ENCODE results near the gene SLC46A3. TPM values are rescaled to one million over a fixed set of nuclear protein-coding genes. Genes with fewer than 3 reads are reported as not detected.

SLC46A3 gene
- total and polyA plus RNA-seq, 2 experiments from 2014 or later, result 0.16 to 0.28 TPM

DNA sequence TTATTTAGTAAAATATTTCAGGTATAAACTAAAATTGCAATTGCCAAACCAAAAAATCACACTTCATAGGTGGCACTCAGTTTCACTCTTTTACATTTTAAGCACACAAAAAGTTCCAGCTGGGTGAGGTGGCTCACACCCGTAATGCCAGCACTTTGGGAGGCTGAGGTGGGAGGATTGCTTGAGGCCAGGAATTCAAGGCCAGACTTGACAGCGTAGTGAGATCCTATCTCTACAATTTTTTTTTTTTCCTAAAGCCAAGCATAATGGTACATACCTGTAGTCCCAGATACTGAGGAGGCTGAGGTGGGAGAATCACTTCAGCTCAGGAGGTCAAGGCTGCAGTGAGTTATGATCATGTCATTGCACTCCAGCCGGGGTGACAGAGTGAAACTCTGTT is 20.6 kb upstream of the SLC46A3 start:
- no peak for ATAC-seq
- H3K36me3 Mint-ChIP-seq (ENCODE audit: low read depth), result no peaks in the 10 kb centered on the region
- no peaks in the 10 kb centered on the region for H3K36me3 ChIP-seq (ENCODE audit: insufficient read depth)
- no peak overlapping the region for H3K27ac Mint-ChIP-seq
- no peak overlapping the region for H3K4me3 Mint-ChIP-seq
- no peaks in the 10 kb centered on the region for H4K20me1 ChIP-seq (replicated peaks; ENCODE audit: insufficient read depth)
- no peaks in the 10 kb centered on the region for H3F3A ChIP-seq (replicated peaks; ENCODE audit: low read depth)
- no peak for DNase-seq (ENCODE audit: low spot score)
- no peaks in the 10 kb centered on the region for H3K27me3 ChIP-seq (ENCODE audit: insufficient read depth)
- H3K4me2 ChIP-seq, result no peak overlapping the region
- TF ChIP-seq, protein P1, sequence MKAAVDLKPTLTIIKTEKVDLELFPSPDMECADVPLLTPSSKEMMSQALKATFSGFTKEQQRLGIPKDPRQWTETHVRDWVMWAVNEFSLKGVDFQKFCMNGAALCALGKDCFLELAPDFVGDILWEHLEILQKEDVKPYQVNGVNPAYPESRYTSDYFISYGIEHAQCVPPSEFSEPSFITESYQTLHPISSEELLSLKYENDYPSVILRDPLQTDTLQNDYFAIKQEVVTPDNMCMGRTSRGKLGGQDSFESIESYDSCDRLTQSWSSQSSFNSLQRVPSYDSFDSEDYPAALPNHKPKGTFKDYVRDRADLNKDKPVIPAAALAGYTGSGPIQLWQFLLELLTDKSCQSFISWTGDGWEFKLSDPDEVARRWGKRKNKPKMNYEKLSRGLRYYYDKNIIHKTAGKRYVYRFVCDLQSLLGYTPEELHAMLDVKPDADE (IDR thresholded peaks at IDR 0.05), result no peak
- TF ChIP-seq, protein P2, sequence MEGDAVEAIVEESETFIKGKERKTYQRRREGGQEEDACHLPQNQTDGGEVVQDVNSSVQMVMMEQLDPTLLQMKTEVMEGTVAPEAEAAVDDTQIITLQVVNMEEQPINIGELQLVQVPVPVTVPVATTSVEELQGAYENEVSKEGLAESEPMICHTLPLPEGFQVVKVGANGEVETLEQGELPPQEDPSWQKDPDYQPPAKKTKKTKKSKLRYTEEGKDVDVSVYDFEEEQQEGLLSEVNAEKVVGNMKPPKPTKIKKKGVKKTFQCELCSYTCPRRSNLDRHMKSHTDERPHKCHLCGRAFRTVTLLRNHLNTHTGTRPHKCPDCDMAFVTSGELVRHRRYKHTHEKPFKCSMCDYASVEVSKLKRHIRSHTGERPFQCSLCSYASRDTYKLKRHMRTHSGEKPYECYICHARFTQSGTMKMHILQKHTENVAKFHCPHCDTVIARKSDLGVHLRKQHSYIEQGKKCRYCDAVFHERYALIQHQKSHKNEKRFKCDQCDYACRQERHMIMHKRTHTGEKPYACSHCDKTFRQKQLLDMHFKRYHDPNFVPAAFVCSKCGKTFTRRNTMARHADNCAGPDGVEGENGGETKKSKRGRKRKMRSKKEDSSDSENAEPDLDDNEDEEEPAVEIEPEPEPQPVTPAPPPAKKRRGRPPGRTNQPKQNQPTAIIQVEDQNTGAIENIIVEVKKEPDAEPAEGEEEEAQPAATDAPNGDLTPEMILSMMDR (conservative IDR thresholded peaks at IDR 0.05; ENCODE audit: low read depth in 2 of 2), result no peak
- TF ChIP-seq NANOG (IDR thresholded peaks at IDR 0.05; ENCODE audit: borderline replicate concordance), result no peak
- TF ChIP-seq STAT1 (IDR thresholded peaks at IDR 0.05; ENCODE audit: unreplicated experiment), result no peak
- no peak for TF ChIP-seq ZNF331 (CRISPR knock-in tag; IDR thresholded peaks at IDR 0.05; ENCODE audit: low read depth)
- no peak for TF ChIP-seq JUNB (IDR thresholded peaks at IDR 0.05; ENCODE audit: unreplicated experiment)
- TF ChIP-seq ZNF114 (CRISPR knock-in tag; IDR thresholded peaks at IDR 0.05), result no peak
- no peak for TF ChIP-seq CREB1 (CRISPR knock-in tag; IDR thresholded peaks at IDR 0.05; ENCODE audit: low read depth)
- no peak for TF ChIP-seq EZH2 (IDR thresholded peaks at IDR 0.05; ENCODE audit: low read depth, unreplicated experiment)
- TF ChIP-seq POLR2AphosphoS5 (IDR thresholded peaks at IDR 0.05; ENCODE audit: low read depth), result no peak
- TF ChIP-seq, protein P3, sequence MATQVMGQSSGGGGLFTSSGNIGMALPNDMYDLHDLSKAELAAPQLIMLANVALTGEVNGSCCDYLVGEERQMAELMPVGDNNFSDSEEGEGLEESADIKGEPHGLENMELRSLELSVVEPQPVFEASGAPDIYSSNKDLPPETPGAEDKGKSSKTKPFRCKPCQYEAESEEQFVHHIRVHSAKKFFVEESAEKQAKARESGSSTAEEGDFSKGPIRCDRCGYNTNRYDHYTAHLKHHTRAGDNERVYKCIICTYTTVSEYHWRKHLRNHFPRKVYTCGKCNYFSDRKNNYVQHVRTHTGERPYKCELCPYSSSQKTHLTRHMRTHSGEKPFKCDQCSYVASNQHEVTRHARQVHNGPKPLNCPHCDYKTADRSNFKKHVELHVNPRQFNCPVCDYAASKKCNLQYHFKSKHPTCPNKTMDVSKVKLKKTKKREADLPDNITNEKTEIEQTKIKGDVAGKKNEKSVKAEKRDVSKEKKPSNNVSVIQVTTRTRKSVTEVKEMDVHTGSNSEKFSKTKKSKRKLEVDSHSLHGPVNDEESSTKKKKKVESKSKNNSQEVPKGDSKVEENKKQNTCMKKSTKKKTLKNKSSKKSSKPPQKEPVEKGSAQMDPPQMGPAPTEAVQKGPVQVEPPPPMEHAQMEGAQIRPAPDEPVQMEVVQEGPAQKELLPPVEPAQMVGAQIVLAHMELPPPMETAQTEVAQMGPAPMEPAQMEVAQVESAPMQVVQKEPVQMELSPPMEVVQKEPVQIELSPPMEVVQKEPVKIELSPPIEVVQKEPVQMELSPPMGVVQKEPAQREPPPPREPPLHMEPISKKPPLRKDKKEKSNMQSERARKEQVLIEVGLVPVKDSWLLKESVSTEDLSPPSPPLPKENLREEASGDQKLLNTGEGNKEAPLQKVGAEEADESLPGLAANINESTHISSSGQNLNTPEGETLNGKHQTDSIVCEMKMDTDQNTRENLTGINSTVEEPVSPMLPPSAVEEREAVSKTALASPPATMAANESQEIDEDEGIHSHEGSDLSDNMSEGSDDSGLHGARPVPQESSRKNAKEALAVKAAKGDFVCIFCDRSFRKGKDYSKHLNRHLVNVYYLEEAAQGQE (IDR thresholded peaks at IDR 0.05; ENCODE audit: unreplicated experiment), result no peak
- TF ChIP-seq EZH2phosphoT487 (IDR thresholded peaks at IDR 0.05; ENCODE audit: unreplicated experiment), result no peak
- TF ChIP-seq, protein P4, sequence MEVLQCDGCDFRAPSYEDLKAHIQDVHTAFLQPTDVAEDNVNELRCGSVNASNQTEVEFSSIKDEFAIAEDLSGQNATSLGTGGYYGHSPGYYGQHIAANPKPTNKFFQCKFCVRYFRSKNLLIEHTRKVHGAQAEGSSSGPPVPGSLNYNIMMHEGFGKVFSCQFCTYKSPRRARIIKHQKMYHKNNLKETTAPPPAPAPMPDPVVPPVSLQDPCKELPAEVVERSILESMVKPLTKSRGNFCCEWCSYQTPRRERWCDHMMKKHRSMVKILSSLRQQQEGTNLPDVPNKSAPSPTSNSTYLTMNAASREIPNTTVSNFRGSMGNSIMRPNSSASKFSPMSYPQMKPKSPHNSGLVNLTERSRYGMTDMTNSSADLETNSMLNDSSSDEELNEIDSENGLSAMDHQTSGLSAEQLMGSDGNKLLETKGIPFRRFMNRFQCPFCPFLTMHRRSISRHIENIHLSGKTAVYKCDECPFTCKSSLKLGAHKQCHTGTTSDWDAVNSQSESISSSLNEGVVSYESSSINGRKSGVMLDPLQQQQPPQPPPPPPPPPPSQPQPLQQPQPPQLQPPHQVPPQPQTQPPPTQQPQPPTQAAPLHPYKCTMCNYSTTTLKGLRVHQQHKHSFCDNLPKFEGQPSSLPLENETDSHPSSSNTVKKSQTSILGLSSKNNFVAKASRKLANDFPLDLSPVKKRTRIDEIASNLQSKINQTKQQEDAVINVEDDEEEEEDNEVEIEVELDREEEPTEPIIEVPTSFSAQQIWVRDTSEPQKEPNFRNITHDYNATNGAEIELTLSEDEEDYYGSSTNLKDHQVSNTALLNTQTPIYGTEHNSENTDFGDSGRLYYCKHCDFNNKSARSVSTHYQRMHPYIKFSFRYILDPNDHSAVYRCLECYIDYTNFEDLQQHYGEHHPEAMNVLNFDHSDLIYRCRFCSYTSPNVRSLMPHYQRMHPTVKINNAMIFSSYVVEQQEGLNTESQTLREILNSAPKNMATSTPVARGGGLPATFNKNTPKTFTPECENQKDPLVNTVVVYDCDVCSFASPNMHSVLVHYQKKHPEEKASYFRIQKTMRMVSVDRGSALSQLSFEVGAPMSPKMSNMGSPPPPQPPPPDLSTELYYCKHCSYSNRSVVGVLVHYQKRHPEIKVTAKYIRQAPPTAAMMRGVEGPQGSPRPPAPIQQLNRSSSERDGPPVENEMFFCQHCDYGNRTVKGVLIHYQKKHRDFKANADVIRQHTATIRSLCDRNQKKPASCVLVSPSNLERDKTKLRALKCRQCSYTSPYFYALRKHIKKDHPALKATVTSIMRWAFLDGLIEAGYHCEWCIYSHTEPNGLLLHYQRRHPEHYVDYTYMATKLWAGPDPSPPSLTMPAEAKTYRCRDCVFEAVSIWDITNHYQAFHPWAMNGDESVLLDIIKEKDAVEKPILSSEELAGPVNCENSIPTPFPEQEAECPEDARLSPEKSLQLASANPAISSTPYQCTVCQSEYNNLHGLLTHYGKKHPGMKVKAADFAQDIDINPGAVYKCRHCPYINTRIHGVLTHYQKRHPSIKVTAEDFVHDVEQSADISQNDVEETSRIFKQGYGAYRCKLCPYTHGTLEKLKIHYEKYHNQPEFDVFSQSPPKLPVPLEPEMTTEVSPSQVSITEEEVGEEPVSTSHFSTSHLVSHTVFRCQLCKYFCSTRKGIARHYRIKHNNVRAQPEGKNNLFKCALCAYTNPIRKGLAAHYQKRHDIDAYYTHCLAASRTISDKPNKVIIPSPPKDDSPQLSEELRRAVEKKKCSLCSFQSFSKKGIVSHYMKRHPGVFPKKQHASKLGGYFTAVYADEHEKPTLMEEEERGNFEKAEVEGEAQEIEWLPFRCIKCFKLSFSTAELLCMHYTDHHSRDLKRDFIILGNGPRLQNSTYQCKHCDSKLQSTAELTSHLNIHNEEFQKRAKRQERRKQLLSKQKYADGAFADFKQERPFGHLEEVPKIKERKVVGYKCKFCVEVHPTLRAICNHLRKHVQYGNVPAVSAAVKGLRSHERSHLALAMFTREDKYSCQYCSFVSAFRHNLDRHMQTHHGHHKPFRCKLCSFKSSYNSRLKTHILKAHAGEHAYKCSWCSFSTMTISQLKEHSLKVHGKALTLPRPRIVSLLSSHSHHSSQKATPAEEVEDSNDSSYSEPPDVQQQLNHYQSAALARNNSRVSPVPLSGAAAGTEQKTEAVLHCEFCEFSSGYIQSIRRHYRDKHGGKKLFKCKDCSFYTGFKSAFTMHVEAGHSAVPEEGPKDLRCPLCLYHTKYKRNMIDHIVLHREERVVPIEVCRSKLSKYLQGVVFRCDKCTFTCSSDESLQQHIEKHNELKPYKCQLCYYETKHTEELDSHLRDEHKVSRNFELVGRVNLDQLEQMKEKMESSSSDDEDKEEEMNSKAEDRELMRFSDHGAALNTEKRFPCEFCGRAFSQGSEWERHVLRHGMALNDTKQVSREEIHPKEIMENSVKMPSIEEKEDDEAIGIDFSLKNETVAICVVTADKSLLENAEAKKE (CRISPR knock-in tag; IDR thresholded peaks at IDR 0.05), result no peak
- 0 out of 2 replicates have a peak, but pooled peaks cover 6% of the 10 kb centered on the region for H3K4me1 ChIP-seq (ENCODE audit: insufficient read depth)
- peaks cover 15% of the 10 kb centered on the region for H3K4me1 Mint-ChIP-seq
- H2AFZ ChIP-seq, result no peak overlapping the region
- no peaks in the 10 kb centered on the region for H3K79me2 ChIP-seq (replicated peaks; ENCODE audit: insufficient read depth)
- no peaks in the 10 kb centered on the region for H3K9me2 ChIP-seq (ENCODE audit: insufficient read depth)
- H3K27ac ChIP-seq (ENCODE audit: low read depth), result no peak overlapping the region
- no peaks in the 10 kb centered on the region for H3K27me3 Mint-ChIP-seq (ENCODE audit: insufficient read depth, low read depth, poor library complexity)
- no peak overlapping the region for H3K4me3 ChIP-seq
- H3K9me3 Mint-ChIP-seq, result peaks cover 4% of the 10 kb centered on the region; the same call in 1 of the 3 replicates

Data from GM23338 (cell line).